Measurements from ENCODE around the gene COPG2.

The COPG2 gene

GRCh38 chr7:130468612-130469011, 199.9 kb downstream of the COPG2 start:
- Histone ChIP-seq H3K79me2 (ENCODE audit: insufficient read depth, low read length) (no peaks in the 10 kb centered on the region), H2AFZ (ENCODE audit: low read depth, low read length, severe bottlenecking) (no peak overlapping the region), H3K27me3 (ENCODE audit: low read length) (no peaks in the 10 kb centered on the region), H3K4me2 (ENCODE audit: low read depth, low read length, poor library complexity, severe bottlenecking) (no peak overlapping the region), H4K20me1 (ENCODE audit: low read depth, low read length) (no peaks in the 10 kb centered on the region), H3K9me2 (replicated peaks; ENCODE audit: insufficient read depth, low read length) (no peaks in the 10 kb centered on the region), H3K36me3 (ENCODE audit: low read length) (no peaks in the 10 kb centered on the region), H3K27ac (ENCODE audit: low read depth, low read length) (no peak overlapping the region), H3K9me3 (ENCODE audit: insufficient read depth, low read length) (no peaks in the 10 kb centered on the region), H3K9ac (ENCODE audit: low read length) (no peak overlapping the region), H3K4me3 (ENCODE audit: insufficient read depth, low read length, poor library complexity, severe bottlenecking) (no peak overlapping the region), H3F3A (ENCODE audit: insufficient read depth) (no peaks in the 10 kb centered on the region)
- TF ChIP-seq CTCF (IDR thresholded peaks at IDR 0.05; ENCODE audit: insufficient read depth, low read length, poor library complexity, severe bottlenecking) (no peak), EZH2phosphoT487 (conservative IDR thresholded peaks at IDR 0.05; ENCODE audit: low read length) (no peak)

GRCh38 chr7:130463553-130464434, 204.8 kb downstream of the COPG2 start:
- Histone ChIP-seq H3K27me3 (ENCODE audit: low read length) (no peaks in the 10 kb centered on the region), H3K4me2 (ENCODE audit: low read depth, low read length, poor library complexity, severe bottlenecking) (no peak overlapping the region), H3K79me2 (ENCODE audit: insufficient read depth, low read length) (no peaks in the 10 kb centered on the region), H3K9ac (ENCODE audit: low read length) (no peak overlapping the region), H3K27ac (ENCODE audit: low read depth, low read length) (no peak overlapping the region), H3K9me3 (ENCODE audit: insufficient read depth, low read length) (no peaks in the 10 kb centered on the region), H3K36me3 (ENCODE audit: low read length) (no peaks in the 10 kb centered on the region), H3K4me3 (ENCODE audit: insufficient read depth, low read length, poor library complexity, severe bottlenecking) (no peak overlapping the region), H4K20me1 (ENCODE audit: low read depth, low read length) (no peaks in the 10 kb centered on the region), H2AFZ (ENCODE audit: low read depth, low read length, severe bottlenecking) (no peak overlapping the region), H3F3A (ENCODE audit: insufficient read depth) (no peaks in the 10 kb centered on the region), H3K9me2 (replicated peaks; ENCODE audit: insufficient read depth, low read length) (no peaks in the 10 kb centered on the region)
- TF ChIP-seq CTCF (IDR thresholded peaks at IDR 0.05; ENCODE audit: insufficient read depth, low read length, poor library complexity, severe bottlenecking) (no peak), EZH2phosphoT487 (conservative IDR thresholded peaks at IDR 0.05; ENCODE audit: low read length) (no peak)

GRCh38 chr7:130461272-130461671, 207.3 kb downstream of the COPG2 start:
- Histone ChIP-seq H3K9me3 (ENCODE audit: insufficient read depth, low read length) (no peaks in the 10 kb centered on the region), H3K27ac (ENCODE audit: low read depth, low read length) (no peak overlapping the region), H3K36me3 (ENCODE audit: low read length) (no peaks in the 10 kb centered on the region), H3K4me2 (ENCODE audit: low read depth, low read length, poor library complexity, severe bottlenecking) (no peak overlapping the region), H3K4me3 (ENCODE audit: insufficient read depth, low read length, poor library complexity, severe bottlenecking) (no peak overlapping the region), H3K9me2 (replicated peaks; ENCODE audit: insufficient read depth, low read length) (no peaks in the 10 kb centered on the region), H4K20me1 (ENCODE audit: low read depth, low read length) (no peaks in the 10 kb centered on the region), H2AFZ (ENCODE audit: low read depth, low read length, severe bottlenecking) (no peak overlapping the region), H3K9ac (ENCODE audit: low read length) (no peak overlapping the region), H3K27me3 (ENCODE audit: low read length) (no peaks in the 10 kb centered on the region), H3F3A (ENCODE audit: insufficient read depth) (no peaks in the 10 kb centered on the region), H3K79me2 (ENCODE audit: insufficient read depth, low read length) (no peaks in the 10 kb centered on the region)
- TF ChIP-seq EZH2phosphoT487 (conservative IDR thresholded peaks at IDR 0.05; ENCODE audit: low read length) = no peak
- TF ChIP-seq CTCF (IDR thresholded peaks at IDR 0.05; ENCODE audit: insufficient read depth, low read length, poor library complexity, severe bottlenecking) = no peak
